Central memory CD4-positive, alpha-beta T cell (primary cell): ENCODE results near the gene TNFAIP6.
A peak's percentile ranks its signal among the peaks of the same experiment; 100 is the strongest.
"Not testable (repeated sequence)": the region's sequence is repeated elsewhere in the genome, so short reads cannot be mapped to it uniquely, and the experiment has no call there.

Experiments used
- DNase-seq: peaks from one replicate; pipeline ENCODE4 v3.0.0; 2022

The TNFAIP6 gene

DNA sequence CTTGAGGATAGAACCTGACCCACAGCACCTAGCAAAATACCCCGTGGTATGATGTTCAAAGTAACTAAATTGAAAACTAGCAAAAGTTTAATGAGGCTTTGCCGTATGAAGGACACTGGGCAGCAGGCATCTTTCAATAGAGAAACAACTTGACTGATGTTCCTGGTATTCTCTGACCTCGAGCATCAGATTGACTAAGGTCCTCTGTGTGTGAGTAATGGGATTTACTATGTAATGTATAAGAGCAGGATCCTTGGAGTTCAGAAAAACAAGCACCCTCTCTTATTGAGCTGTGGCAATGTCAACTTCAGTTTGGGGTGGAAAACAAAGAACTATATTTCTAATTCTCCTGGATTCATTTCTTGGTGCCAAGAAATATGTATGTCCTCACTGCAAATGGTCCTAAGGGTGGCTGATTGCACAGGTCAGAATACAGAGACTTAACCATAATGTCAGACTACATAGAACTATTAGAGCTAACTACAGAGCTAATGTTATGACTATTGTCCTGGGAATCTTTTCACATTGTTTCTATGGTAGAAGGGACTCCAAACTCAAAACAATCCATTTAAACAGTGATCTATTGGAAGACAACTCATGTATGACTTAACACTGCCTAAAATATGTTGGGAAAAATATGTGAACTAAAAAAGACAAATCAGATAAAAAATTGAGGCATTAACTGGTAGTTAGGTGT, 4.4 kb downstream of the TNFAIP6 start:
- no peak for DNase-seq

- DNase-seq, result no peak
These were observed 6.3 kb downstream of the TNFAIP6 start for GRCh38 chr2:151363709-151364108.

GRCh38 chr2:151367571-151367970, 10.2 kb downstream of the TNFAIP6 start:
- DNase-seq, result no peak

- no peak for DNase-seq
These were observed 17.0 kb downstream of the TNFAIP6 start for GRCh38 chr2:151374436-151374835.

- no peak for DNase-seq
These were observed 21.8 kb downstream of the TNFAIP6 start for GRCh38 chr2:151379169-151379568.

GRCh38 chr2:151380580-151381235, 23.3 kb downstream of the TNFAIP6 start:
- DNase-seq, result no peak

- no peak for DNase-seq
These were observed 23.9 kb downstream of the TNFAIP6 start for GRCh38 chr2:151381266-151381665.

DNA sequence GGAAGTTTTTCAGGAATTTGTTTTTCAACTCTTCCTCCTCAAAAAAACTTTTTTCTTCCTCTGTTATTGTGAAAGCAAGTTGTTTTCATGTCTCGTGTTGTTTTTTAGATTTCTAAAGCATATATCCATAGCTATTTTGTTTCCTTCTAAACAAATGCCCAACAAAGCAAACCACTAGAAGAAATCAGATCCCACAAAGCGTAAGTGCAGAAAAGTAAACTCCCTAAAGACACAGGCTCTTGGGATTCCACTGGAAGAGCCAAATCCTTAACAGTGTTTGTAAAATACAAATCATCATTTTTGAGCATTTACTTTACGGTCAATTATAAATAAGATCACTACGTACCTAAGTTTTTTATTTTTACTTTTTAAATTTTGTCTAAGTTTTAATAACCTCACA, 30.6 kb downstream of the TNFAIP6 start:
- DNase-seq, result no peak

DNA sequence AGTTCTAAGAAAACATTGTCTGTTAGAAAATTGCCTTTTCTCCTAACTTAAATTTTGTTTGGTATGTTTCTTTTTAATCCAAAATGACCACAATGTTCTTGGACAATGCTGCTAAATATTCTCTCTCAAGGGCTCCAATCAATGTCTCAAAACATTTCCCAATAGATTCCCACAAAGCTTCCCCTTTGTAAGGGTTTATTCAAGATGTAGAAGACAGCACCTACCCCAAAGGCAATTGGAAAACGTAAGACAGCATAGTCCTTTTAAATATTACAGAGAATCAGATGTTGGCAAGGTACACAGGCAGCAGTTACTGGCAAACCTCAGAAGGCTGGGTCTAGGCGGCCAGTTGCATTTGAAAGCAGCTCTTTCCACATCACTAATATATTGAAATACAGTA, 34.0 kb downstream of the TNFAIP6 start:
- DNase-seq, result no peak

DNA sequence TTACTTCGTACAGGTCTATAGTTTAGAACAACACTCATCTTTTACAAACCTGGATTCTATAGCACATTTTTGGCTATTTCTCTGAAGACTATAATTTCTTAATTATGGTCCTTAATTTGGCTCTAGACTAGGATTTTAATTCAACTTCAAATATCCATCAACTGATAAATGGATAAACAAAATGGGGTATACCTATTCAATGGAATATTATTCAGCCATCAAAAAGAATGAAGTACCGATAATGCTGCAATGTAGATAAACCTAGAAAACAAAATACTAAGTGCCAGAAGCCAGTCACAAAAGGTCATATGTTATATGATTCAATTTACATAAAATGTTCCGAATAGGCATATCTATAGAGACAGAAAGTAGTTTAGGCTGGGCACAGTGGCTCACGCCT, 37.1 kb downstream of the TNFAIP6 start:
- no peak for DNase-seq

DNA sequence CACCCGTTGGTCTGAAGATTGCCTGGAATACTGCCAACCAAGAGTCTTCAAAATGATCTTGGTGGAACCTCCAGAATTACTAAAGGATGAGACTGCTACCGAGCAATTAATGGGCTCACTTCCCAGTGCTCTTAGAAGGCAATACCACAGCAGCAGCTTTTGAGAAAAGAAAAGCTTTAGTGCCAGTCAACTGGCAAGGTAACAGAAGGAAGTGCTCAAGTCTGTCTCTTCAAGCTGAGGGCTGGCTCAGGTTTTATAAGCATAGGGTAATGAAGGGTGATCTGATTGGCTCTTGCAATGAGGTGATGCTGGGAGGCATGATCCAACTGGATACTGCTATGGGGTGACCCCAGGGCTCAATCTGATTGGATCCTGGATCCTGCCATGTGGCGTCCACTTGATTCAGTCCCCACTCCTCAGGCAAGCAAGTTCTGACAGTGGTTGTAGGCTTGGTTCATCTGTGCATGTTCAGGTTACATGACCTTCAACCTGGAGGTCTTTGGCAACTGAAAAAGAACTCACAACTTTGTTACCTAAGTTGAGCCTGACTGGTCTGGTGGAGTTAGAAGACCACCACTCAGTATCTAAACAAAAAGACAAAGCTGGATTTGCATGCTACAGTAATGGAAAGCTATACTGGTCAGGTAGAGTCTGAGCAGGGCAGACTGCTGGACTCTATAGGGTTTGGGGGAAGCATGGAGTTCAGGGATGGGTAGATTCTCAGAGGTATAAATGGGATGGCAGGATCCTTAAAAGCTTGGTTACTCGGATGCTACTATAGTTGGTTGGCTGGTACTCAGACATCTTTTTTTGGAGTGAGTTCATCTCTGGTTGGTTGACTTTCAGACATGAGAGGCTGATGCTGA, 38.4 kb downstream of the TNFAIP6 start:
- no peak for DNase-seq

- DNase-seq, result no peak
These were observed 42.6 kb downstream of the TNFAIP6 start for GRCh38 chr2:151399981-151400380.

DNA sequence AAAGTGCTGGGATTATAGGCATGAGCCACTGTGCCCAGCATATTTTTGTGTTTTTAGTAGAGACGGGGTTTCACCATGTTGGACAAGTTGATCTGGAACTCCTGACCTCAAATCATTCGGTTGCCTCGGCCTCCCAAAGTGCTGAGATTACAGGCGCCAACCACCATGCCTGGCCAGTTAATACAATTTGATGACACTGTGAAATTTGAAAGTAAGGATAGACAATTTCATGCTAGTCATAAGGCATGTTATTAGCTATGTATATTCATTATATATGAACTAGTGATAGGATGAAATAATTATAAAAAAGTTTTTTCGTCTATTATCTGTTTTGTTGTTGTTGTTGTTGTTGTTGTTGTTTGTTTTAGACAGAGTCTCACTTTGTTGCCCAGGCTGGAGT, 43.8 kb downstream of the TNFAIP6 start:
- DNase-seq, result no peak

- DNase-seq, result no peak
These were observed 46.5 kb downstream of the TNFAIP6 start for GRCh38 chr2:151403914-151404313.

DNA sequence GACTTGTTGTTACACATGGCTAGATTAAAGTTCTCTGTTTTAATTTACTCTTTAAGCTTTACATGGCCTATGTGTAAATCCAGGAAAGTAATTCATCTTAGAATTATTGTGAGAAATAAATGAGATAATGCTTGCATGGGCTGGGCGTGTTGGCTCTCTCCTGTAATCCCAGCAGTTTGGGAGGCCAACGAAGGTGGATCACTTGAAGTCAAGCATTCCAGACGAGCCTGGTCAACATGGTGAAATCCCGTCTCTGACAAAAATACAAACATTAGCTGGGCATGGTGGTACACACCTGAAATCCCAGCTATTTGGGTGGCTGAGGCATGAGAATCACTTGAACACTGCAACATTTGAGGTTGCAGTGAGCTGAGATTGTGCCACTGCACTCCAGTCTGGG, 48.0 kb downstream of the TNFAIP6 start:
- no peak for DNase-seq

DNA sequence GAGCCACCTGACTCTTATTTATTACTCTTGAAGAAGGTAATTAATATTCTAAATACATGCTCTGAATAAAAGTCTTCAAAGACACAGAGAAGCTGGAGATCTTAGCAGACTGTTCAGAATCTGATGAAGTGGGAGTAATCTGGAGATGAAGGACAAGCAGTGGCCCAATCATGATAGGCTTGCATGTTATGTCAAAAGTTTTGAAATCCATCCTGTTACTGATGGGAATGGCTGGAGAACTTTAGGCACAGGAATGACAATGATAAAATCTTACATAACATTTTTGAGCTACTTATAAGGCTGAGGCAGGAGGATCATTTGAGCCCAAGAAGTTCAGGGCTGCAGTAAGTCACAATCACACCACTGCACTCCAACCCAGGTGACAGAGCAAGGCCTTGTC, 49.9 kb downstream of the TNFAIP6 start:
- no peak for DNase-seq

DNA sequence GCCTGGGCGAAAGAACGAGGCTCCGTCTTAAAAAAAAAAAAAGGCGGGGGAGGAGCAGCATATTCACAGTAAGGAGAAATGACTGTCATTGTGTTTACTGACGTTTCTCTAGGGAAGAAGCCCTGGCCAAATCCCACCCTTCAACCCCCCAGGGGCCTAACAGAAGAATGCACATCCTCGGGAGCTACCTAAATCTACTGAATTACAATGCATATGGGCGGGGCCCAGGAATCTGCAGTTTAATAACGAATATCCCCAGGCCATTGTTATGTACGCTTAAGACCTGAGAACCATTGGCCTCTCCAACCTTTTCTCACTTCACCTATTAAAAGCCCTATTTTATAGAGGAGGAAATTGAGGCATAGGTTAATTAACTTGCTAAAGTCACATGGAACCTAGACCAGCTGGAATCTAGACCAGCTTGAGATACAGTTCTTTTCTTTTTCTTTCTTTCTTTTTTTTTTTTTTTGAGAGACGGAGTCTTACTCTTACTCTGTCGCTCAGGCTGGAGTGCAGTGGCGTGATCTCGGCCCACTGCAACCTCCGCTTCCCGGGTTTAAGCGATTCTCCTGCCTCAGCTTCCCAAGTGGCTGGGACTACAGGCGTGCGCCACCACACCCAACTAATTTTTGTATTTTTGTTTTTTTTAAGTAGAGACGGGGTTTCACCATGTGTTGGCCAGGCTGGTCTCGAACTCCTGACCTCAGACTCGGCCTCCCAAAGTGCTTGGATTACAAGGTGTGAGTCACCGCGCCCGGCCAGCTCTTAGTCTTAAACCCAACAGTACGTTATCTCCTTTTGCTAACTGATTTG, 51.6 kb downstream of the TNFAIP6 start:
- DNase-seq, result no peak

- peak; percentile 70 for DNase-seq
These were observed 52.5 kb downstream of the TNFAIP6 start, which contains the start of gene RIF1 for GRCh38 chr2:151409601-151410484. TSS of gene RIF1 (plus strand) at chr2:151409902. CDS start at chr2:151410424, 522 bp downstream.

- DNase-seq, result peak; percentile 40
These were observed 53.1 kb downstream of the TNFAIP6 start for GRCh38 chr2:151410485-151410834.

GRCh38 chr2:151417650-151418049, 60.3 kb downstream of the TNFAIP6 start:
- DNase-seq, result no peak

DNA sequence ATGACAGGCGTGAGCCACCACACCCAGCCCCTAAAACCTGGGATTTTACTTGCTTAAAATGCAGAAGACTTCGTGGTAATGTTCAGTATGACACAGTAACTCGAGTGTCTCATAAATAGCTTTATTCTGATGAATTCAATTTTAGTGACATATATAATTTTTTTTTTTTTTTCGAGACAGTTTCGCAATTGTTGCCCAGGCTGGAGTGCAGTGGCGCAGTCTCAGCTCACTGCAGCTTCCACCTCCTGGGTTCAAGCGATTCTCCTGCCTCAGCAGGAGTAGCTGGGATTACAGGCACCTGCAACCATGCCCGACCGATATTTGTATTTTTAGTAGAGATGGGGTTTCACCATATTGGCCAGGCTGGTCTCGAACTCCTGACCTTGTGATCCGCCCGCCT, 64.3 kb downstream of the TNFAIP6 start:
- not testable (repeated sequence) for DNase-seq
